Measurements from ENCODE around the gene RHAG.
"Not testable (repeated sequence)": the region's sequence is repeated elsewhere in the genome, so short reads cannot be mapped to it uniquely, and the experiment has no call there.

Gene RHAG

DNA sequence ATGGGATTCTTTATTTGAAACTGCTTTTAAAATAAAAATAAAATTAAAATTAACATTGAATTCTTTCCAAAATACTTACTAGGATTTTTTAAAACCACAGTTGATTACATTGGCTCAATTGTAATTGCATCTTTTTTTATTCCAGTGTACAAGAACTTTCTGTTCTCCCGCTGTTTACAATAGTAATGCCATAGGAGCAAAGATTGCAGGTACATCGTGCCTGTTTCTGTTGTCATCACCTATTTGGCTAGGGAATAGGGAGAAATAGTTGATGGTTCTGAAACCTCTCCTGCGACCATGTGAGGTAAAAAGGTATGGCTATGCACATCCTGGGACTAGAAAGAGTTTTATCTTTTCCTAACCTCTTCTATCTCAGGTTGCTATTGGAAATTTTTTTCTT is 28.2 kb upstream of the RHAG start:
- H3K4me3 ChIP-seq (replicated peaks; ENCODE audit: low read depth, low read length), result no peak overlapping the region
- no peak for DNase-seq (ENCODE audit: extremely low read depth, low read depth)
- TF ChIP-seq CTCF (IDR thresholded peaks at IDR 0.05; ENCODE audit: low read depth, low read length, missing control alignments), result no peak

GRCh38 chr6:49664054-49664453 is 27.4 kb upstream of the RHAG start:
- not testable (repeated sequence) for H3K4me3 ChIP-seq (replicated peaks; ENCODE audit: low read depth, low read length); DNase-seq (ENCODE audit: extremely low read depth, low read depth)

GRCh38 chr6:49662892-49663261 is 26.2 kb upstream of the RHAG start:
- no peak for DNase-seq (ENCODE audit: extremely low read depth, low read depth)
- TF ChIP-seq CTCF (IDR thresholded peaks at IDR 0.05; ENCODE audit: low read depth, low read length, missing control alignments), result no peak
- H3K4me3 ChIP-seq (replicated peaks; ENCODE audit: low read depth, low read length), result no peak overlapping the region

DNA sequence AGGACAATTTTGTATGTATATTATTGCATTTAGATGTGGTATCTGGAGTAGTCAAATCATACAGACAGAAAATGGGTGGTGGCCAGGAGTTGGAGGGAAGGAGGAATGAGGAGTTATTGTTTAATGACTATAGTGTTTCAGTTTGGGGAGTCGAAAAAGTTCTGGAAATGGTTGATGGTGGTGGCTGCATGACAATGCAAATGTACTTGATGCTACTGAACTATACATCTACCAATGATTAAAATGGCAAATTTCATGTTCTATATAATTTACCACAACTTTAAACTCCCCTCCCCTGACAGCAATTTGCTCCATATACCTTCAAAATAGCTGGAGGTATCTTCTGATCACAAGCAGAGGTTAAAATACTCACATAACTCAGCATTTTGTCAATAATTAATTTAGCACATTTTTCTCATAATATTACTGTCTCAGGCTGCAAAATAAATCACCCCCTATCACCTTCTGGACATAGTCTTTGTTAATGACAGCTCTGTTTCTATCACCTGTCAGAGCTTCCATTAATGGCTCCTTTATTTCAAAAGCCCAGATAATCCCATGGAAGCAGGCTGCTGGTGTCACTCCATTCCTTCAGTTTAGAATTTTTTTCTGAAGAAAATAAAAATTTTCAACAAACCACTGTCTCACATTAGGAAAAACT is 25.7 kb upstream of the RHAG start:
- no peak for TF ChIP-seq CTCF (IDR thresholded peaks at IDR 0.05; ENCODE audit: low read depth, low read length, missing control alignments)
- H3K4me3 ChIP-seq (replicated peaks; ENCODE audit: low read depth, low read length), result no peak overlapping the region
- no peak for DNase-seq (ENCODE audit: extremely low read depth, low read depth)

DNA sequence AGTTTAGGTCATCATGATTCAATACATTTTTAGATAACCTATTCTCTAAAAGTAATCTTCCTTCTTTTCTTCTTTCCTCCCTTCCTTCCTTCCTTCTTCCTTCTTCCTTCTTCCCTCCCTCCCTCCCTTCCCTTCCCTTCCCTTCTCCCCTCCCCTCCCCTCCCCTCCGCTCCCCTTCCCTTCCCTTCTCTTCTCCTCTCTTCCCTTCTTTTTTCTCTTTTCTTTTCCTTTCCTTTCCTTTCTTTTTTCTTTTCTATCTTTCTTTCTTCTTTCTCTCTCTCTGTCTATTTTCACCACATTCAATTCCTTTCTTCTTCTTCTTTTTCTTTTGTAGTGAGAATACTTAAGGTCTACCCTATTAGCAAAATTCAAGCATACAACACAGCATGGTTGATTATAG is 17.3 kb upstream of the RHAG start:
- H3K4me3 ChIP-seq (replicated peaks; ENCODE audit: low read depth, low read length), result no peak overlapping the region
- no peak for DNase-seq (ENCODE audit: extremely low read depth, low read depth)
- no peak for TF ChIP-seq CTCF (IDR thresholded peaks at IDR 0.05; ENCODE audit: low read depth, low read length, missing control alignments)

GRCh38 chr6:49653438-49653837 is 16.8 kb upstream of the RHAG start:
- H3K4me3 ChIP-seq (replicated peaks; ENCODE audit: low read depth, low read length), result no peak overlapping the region
- TF ChIP-seq CTCF (IDR thresholded peaks at IDR 0.05; ENCODE audit: low read depth, low read length, missing control alignments), result no peak
- no peak for DNase-seq (ENCODE audit: extremely low read depth, low read depth)

- H3K4me3 ChIP-seq (replicated peaks; ENCODE audit: low read depth, low read length), result no peak overlapping the region
- DNase-seq (ENCODE audit: extremely low read depth, low read depth), result no peak
- no peak for TF ChIP-seq CTCF (IDR thresholded peaks at IDR 0.05; ENCODE audit: low read depth, low read length, missing control alignments)
Measured at GRCh38 chr6:49651239-49651638, 14.6 kb upstream of the RHAG start.

Data from HFF-Myc (cell line).